NCI-H1930 (cell line): Measurements from ENCODE around the gene POLG2.
"Not testable (repeated sequence)": the region's sequence is repeated elsewhere in the genome, so short reads cannot be mapped to it uniquely, and the experiment has no call there.

Experiments used
- DNase-seq, 2 experiments: peaks; one replicate each; lab custom pipeline; 2025; lab: John Stamatoyannopoulos, UW

The POLG2 gene

GRCh38 chr17:64505340-64506200, 8.7 kb upstream of the POLG2 start:
- DNase-seq: peak; percentile 47 to 54

- DNase-seq: no peak
These were observed 8.0 kb upstream of the POLG2 start for GRCh38 chr17:64504769-64505339.

DNA sequence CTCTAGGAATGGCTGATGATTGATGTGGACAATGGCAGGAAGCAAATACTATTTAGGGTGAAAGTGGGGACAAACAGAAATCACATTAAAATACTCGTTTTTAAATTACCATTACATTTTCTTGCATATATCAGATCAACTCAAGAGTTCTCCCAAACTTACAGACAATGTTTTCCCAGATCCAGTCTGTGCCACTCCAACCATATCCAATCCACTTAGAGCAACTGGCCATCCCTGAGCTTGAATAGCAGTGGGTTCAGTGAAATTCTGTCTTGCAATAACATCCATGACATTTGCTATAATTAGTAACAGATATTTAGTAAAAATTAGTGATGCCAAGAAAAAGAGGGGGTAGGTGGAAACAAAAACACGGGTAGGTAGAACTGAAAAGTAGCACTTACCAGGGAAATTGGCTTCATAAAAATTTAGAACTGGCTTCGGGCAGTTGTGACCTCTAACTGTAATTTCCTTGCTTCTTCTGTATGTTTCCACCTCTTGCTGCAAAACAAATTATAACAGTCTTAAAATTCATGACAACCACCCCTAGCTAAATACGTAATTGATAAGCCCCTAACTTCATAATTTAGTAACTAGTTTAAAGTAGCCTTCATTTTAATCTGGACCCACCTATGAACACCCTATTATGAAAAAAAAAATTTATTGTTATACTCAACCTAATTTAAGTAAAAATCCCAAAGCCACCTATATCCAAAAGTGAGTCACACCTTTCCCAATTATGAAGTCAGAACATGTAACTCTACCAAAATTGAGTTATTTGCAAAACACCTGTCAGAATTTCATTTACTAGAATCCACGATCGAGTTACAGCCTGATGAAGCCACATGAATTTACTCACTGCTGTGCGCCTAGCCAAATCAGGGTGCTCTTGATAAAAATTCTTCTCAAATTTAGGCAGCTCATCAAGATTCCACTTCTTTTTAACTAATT, 7.2 kb upstream of the POLG2 start:
- no peak for DNase-seq

DNA sequence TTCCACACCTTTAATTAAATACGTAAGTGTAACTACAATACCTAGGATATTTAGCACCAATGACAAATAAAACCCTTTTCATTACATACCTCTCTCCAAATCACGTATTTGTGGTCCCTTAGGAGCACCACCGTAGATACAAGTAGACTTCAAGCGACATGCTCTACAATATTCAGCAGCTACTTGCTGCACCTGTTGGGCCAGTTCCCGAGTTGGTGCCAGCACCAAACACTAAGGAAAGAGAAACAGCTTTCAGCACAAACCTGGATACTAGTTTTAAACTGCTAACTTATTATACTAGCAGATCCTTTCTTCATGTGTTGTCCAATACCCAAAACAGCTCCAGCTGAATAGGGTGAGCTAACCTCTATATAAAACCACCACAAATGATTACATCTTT, 6.5 kb upstream of the POLG2 start:
- DNase-seq: no peak

DNA sequence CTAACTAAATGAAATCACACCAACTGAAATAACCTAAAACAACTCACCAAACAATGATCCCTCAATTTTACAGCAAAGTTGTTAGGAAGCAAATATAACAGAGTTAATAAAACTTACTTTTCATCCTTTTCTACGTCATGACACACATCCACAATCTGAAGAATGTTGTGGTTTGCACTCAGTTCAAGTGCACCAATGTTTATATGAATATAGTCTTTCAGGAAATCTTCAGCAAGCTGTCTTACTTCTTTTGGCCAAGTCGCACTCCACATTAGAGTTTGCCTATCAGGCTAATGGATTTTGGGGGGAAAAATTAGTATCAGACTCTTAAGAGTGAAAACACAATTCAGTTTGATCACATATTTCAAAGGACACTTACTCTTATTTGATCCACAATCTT, 6.0 kb upstream of the POLG2 start:
- DNase-seq: no peak

DNA sequence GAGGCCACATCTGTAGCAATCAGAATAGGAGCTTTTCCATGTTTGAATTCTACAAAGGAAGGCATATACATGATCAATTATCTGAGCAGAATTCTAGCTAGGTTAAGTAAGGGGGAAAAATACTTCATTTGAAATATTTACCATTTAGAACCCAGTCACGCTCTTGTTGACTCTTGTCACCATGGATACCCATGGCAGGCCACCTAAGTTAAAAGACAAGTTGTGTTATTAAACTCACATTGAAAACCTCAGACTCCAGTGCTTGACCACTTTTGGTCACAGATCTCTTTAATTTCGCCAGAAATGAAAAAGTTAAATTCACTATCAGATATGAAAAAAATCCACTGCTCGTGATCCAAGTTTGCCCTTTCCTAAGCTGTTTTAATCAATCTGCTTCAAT, 5.2 kb upstream of the POLG2 start:
- DNase-seq: no peak

- DNase-seq: no peak
These were observed 4.3 kb upstream of the POLG2 start for GRCh38 chr17:64500862-64501765.

GRCh38 chr17:64500487-64500859, 3.6 kb upstream of the POLG2 start:
- DNase-seq: no peak

DNA sequence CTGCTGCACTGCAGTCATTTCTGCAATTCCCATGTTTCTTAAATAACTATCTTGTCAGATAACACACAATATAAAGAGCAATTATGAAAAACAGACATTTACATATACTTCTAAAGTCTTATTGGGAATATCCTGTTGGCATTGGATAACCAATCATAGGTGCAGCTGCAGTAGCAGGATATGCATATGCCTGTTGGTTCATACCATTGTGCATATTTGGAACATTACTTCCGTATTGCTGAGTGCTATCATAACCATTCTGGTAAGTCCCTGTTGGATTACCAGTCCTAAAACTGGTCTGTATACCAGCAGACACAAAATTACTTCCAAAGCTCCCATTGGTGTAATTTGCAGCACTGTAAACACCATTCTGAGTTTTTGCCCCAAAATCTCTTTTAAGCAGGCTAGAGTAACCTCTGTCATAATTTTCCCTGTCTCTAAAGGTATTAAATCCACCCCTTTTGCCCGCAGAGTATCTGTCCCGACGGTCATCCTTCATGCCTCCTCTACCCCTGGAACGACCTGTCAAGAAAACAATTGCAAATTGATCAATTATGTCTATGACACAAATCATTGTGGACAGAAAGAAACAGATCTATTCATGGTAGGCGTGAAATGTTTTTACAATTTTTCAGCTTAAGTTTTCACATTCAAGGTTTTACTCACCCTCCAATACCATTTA, 3.1 kb upstream of the POLG2 start:
- no peak for DNase-seq

DNA sequence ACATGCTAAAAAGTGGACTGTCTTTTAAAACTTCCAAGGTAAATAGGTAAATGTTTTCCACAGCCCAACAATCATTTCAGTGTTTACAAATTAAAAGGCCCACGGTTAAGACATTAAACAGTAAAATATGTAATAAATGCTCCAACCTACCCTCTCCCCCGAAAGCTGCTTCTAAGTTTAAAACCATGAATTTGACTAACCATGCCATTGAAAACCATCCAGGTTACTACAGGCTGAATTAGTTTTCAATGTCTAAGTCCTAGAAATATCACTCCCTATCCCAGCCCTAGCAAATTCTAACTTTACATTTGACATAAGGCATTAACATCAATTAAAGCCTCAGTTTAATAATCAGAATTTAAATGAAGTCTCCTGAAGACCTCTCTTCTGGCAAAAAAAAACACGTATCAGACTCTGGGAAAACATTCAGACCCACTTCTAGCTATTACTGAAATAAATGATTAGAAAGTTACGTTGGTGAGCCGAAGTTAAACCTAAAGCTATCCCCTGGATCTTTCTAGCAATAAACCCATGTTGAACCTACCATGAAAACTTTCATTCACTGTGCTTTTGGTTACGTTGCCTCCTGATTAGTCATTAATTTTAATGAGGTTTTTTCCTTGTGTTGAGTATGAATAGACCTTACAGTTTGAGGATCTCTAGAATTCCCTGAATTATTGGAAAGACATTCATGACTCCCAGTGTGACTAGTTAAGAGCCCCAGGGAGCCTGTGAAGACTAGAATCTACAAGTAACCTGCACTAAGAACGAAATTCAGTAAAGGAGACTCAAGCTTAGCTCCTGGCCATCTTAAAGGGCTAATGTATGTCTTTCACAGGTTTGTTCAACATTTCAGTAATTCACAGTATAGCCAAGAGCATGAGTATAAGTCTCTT, 1.7 kb upstream of the POLG2 start:
- no peak for DNase-seq

- DNase-seq: peak in 1 of 2 experiments; percentile 38
These were observed 746 bp upstream of the POLG2 start for GRCh38 chr17:64497565-64498035.

DNA sequence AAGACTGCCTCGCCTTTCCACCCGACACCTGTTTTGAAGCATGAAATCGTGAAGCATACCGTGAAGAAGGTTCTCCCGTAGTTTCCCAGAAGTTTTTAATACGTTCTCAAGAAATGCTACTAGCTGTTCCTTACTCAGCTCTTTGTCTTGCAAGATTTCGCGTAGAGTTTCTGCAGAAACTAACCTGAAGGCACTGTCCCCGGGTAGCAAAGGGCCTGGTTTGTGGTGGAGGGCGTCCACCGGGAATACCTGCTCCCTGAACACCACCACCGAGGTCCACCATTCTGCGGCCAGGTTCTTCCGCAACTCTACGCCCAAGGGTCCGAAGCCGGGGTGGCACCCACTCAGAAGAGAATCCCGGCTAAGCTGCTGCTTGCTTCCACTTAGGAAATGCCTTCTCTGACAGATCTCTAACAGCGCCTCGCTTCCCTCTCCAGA, 487 bp downstream of the POLG2 start:
- DNase-seq: no peak

DNA sequence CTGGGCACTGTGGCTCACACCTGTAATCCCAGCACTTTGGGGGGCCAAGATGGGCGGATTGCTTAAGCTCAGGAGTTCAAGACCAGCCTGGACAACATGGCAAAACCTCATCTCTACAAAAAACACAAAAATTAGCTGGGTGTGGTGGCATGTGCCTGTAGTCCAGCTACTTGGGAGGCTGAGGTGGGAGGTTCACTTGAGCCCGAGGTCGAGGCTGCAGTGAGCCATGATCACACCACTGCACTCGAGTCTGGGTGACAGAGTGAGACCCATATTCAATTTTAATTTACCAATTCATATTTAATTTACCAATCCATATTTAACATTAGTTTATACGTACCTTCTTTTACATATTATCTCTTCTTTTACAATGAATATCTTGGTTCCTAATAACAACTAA, 1.6 kb downstream of the POLG2 start:
- not testable (repeated sequence) for DNase-seq

DNA sequence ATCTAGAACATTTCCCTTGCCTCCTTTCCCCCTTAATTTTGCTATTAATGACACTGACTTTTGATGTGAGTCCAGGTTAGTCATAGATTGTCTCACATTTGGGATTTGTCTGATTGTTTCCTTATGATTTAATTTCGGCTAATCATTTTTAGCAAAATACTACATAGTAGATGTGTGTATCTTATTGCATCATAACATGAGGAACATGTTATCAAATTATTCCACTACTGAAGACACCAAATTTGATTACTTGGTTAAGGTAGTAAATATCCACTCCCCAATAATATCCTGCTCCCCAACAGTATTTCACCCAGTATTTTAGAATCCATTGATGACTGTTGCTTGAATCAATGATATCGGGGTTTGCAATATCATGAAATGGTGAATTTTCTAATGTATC, 2.7 kb downstream of the POLG2 start:
- DNase-seq: no peak

DNA sequence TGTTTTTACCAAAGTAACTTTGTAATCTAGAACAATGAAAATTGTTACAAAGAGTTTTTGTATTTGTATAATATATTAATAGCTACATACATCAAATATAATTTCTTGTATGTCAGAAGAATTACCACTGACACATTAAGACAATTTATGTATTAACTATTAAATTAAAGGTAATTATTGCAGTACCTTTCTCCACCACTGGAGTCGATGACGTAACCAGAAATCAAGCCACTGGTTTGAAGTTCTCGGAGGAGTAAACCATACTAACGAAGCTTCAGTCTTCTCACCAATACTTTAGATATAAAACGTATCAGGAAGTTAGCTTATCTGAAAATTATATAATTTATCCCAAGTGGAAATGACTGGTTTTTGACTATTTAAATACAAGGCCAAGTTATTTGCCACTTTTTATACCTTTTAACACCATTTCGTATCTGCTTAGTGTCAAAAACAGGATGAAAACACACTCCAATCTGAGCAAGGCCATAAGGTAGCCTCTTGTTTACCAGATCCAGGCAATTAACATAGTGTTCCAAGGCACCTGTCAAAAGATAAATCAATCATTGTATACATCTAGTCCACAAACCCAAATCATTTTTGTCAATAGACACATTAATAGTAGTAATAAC, 4.3 kb downstream of the POLG2 start:
- DNase-seq: no peak

GRCh38 chr17:64491994-64492393, 4.9 kb downstream of the POLG2 start:
- no peak for DNase-seq

GRCh38 chr17:64491034-64491860, 5.6 kb downstream of the POLG2 start:
- DNase-seq: no peak

DNA sequence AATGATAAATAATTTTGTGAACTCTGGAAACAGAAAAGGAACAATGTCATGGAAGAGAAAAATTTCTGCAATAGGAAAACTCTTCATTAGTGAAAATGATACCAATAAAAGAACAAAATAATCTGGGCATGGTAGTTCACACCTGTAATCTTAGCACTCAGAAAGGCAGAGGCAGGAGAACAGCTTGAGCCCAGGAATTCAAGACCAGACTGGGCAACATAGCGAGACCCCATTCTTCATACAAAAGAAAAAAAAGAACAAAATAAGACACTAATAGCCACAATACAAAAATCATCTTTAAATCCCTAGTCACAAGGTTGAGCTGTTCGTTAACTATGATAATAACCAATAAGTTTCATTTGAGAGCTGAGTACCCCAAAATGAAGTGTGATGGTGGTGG, 8.6 kb downstream of the POLG2 start:
- no peak for DNase-seq
